ENCODE results near the gene GNAI3.

GNAI3 gene

DNA sequence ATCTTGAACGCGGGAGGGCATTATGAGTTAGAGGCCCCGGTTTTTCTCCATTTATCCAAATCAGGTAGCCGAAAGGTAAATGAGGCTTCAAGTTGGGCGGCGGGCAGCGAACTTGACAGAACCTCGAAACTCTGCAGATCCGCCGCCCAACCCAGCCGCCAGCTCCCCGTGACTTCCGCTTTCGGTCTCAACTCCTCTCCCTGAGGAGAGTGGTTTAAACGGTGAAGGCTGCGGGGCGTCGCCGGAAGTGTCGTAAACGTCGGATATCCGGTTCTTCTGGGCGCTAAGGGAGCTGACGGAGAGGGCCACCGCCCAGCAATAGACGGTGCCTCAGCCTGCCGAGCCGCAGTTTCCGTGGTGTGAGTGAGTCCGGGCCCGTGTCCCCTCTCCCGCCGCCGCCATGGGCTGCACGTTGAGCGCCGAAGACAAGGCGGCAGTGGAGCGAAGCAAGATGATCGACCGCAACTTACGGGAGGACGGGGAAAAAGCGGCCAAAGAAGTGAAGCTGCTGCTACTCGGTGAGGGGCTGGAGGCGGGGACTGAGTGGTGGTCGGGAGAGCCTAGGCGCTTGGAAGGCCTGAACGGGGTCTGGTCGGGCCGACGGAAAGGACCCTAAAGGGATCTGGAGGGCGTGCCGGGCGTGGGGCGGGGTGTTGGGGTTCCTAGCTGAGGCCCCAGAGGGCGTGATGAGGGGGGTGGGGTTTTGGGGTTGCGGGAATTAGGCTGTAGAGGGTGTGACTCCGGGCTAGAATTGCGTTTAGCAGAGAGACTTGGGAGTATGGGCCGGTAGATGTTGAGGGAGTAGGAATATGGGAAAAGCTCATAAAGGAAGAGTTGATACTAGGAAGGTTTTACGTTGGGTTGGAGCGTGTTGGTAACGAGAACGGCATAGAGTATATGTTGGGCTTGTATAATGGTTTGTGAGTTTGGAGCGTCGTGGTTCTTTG, at the start of gene GNAI3 (continued):
- TF ChIP-seq, protein P1, sequence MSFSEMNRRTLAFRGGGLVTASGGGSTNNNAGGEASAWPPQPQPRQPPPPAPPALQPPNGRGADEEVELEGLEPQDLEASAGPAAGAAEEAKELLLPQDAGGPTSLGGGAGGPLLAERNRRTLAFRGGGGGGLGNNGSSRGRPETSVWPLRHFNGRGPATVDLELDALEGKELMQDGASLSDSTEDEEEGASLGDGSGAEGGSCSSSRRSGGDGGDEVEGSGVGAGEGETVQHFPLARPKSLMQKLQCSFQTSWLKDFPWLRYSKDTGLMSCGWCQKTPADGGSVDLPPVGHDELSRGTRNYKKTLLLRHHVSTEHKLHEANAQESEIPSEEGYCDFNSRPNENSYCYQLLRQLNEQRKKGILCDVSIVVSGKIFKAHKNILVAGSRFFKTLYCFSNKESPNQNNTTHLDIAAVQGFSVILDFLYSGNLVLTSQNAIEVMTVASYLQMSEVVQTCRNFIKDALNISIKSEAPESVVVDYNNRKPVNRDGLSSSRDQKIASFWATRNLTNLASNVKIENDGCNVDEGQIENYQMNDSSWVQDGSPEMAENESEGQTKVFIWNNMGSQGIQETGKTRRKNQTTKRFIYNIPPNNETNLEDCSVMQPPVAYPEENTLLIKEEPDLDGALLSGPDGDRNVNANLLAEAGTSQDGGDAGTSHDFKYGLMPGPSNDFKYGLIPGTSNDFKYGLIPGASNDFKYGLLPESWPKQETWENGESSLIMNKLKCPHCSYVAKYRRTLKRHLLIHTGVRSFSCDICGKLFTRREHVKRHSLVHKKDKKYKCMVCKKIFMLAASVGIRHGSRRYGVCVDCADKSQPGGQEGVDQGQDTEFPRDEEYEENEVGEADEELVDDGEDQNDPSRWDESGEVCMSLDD (tag by site-specific recombination; IDR thresholded peaks at IDR 0.05): no peak; the same call in 1 of the 2 replicates
- TF ChIP-seq ZFP41 (tag by site-specific recombination; IDR thresholded peaks at IDR 0.05; ENCODE audit: borderline replicate concordance) (no peak), ZNF138 (tag by site-specific recombination; IDR thresholded peaks at IDR 0.05; ENCODE audit: borderline replicate concordance) (no peak), KLF8 (tag by site-specific recombination; IDR thresholded peaks at IDR 0.05) (peak; percentile 91), BCL11B (tag by site-specific recombination; IDR thresholded peaks at IDR 0.05; ENCODE audit: low read depth) (no peak), ZNF157 (tag by site-specific recombination; IDR thresholded peaks at IDR 0.05) (no peak), ZBTB1 (tag by site-specific recombination; IDR thresholded peaks at IDR 0.05) (no peak), GLIS2 (tag by site-specific recombination; IDR thresholded peaks at IDR 0.05) (peak; percentile 62), ZNF223 (tag by site-specific recombination; IDR thresholded peaks at IDR 0.05) (no peak), ZNF623 (tag by site-specific recombination; IDR thresholded peaks at IDR 0.05) (no peak), ZNF791 (tag by site-specific recombination; IDR thresholded peaks at IDR 0.05) (no peak), ZNF529 (tag by site-specific recombination; IDR thresholded peaks at IDR 0.05; ENCODE audit: insufficient replicate concordance) (no peak), SALL2 (tag by site-specific recombination; IDR thresholded peaks at IDR 0.05; ENCODE audit: borderline replicate concordance) (no peak), ZBTB48 (tag by site-specific recombination; IDR thresholded peaks at IDR 0.05) (peak; percentile 100), ZNF394 (tag by site-specific recombination; IDR thresholded peaks at IDR 0.05; ENCODE audit: borderline replicate concordance) (peak; percentile 40; the same call in 1 of the 2 replicates), ZNF585B (tag by site-specific recombination; IDR thresholded peaks at IDR 0.05) (no peak), ZNF350 (tag by site-specific recombination; IDR thresholded peaks at IDR 0.05) (no peak)
- TF ChIP-seq, protein P2, sequence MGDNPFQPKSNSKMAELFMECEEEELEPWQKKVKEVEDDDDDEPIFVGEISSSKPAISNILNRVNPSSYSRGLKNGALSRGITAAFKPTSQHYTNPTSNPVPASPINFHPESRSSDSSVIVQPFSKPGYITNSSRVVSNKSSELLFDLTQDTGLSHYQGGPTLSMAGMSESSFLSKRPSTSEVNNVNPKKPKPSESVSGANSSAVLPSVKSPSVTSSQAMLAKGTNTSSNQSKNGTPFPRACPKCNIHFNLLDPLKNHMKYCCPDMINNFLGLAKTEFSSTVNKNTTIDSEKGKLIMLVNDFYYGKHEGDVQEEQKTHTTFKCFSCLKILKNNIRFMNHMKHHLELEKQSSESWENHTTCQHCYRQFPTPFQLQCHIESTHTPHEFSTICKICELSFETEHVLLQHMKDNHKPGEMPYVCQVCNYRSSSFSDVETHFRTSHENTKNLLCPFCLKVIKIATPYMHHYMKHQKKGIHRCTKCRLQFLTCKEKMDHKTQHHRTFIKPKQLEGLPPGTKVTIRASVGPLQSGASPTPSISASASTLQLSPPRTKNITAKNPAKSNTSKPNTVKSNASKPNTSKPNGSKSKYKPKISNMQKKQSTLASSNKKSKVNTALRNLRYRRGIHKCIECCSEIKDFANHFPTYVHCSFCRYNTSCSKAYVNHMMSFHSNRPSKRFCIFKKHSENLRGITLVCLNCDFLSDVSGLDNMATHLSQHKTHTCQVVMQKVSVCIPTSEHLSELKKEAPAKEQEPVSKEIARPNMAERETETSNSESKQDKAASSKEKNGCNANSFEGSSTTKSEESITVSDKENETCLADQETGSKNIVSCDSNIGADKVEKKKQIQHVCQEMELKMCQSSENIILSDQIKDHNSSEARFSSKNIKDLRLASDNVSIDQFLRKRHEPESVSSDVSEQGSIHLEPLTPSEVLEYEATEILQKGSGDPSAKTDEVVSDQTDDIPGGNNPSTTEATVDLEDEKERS (tag by site-specific recombination; IDR thresholded peaks at IDR 0.05): no peak
- TF ChIP-seq, protein P3, sequence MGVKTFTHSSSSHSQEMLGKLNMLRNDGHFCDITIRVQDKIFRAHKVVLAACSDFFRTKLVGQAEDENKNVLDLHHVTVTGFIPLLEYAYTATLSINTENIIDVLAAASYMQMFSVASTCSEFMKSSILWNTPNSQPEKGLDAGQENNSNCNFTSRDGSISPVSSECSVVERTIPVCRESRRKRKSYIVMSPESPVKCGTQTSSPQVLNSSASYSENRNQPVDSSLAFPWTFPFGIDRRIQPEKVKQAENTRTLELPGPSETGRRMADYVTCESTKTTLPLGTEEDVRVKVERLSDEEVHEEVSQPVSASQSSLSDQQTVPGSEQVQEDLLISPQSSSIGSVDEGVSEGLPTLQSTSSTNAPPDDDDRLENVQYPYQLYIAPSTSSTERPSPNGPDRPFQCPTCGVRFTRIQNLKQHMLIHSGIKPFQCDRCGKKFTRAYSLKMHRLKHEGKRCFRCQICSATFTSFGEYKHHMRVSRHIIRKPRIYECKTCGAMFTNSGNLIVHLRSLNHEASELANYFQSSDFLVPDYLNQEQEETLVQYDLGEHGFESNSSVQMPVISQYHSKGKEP (tag by site-specific recombination; IDR thresholded peaks at IDR 0.05): no peak
- TF ChIP-seq, protein P4, sequence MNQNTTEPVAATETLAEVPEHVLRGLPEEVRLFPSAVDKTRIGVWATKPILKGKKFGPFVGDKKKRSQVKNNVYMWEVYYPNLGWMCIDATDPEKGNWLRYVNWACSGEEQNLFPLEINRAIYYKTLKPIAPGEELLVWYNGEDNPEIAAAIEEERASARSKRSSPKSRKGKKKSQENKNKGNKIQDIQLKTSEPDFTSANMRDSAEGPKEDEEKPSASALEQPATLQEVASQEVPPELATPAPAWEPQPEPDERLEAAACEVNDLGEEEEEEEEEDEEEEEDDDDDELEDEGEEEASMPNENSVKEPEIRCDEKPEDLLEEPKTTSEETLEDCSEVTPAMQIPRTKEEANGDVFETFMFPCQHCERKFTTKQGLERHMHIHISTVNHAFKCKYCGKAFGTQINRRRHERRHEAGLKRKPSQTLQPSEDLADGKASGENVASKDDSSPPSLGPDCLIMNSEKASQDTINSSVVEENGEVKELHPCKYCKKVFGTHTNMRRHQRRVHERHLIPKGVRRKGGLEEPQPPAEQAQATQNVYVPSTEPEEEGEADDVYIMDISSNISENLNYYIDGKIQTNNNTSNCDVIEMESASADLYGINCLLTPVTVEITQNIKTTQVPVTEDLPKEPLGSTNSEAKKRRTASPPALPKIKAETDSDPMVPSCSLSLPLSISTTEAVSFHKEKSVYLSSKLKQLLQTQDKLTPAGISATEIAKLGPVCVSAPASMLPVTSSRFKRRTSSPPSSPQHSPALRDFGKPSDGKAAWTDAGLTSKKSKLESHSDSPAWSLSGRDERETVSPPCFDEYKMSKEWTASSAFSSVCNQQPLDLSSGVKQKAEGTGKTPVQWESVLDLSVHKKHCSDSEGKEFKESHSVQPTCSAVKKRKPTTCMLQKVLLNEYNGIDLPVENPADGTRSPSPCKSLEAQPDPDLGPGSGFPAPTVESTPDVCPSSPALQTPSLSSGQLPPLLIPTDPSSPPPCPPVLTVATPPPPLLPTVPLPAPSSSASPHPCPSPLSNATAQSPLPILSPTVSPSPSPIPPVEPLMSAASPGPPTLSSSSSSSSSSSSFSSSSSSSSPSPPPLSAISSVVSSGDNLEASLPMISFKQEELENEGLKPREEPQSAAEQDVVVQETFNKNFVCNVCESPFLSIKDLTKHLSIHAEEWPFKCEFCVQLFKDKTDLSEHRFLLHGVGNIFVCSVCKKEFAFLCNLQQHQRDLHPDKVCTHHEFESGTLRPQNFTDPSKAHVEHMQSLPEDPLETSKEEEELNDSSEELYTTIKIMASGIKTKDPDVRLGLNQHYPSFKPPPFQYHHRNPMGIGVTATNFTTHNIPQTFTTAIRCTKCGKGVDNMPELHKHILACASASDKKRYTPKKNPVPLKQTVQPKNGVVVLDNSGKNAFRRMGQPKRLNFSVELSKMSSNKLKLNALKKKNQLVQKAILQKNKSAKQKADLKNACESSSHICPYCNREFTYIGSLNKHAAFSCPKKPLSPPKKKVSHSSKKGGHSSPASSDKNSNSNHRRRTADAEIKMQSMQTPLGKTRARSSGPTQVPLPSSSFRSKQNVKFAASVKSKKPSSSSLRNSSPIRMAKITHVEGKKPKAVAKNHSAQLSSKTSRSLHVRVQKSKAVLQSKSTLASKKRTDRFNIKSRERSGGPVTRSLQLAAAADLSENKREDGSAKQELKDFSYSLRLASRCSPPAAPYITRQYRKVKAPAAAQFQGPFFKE (tag by site-specific recombination; IDR thresholded peaks at IDR 0.05; ENCODE audit: borderline replicate concordance): no peak
- TF ChIP-seq, protein P5, sequence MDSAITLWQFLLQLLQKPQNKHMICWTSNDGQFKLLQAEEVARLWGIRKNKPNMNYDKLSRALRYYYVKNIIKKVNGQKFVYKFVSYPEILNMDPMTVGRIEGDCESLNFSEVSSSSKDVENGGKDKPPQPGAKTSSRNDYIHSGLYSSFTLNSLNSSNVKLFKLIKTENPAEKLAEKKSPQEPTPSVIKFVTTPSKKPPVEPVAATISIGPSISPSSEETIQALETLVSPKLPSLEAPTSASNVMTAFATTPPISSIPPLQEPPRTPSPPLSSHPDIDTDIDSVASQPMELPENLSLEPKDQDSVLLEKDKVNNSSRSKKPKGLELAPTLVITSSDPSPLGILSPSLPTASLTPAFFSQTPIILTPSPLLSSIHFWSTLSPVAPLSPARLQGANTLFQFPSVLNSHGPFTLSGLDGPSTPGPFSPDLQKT (IDR thresholded peaks at IDR 0.05; ENCODE audit: borderline replicate concordance, low read depth, low read length): peak; percentile 72; the same call in 1 of the 2 replicates
- TF ChIP-seq, protein P6, sequence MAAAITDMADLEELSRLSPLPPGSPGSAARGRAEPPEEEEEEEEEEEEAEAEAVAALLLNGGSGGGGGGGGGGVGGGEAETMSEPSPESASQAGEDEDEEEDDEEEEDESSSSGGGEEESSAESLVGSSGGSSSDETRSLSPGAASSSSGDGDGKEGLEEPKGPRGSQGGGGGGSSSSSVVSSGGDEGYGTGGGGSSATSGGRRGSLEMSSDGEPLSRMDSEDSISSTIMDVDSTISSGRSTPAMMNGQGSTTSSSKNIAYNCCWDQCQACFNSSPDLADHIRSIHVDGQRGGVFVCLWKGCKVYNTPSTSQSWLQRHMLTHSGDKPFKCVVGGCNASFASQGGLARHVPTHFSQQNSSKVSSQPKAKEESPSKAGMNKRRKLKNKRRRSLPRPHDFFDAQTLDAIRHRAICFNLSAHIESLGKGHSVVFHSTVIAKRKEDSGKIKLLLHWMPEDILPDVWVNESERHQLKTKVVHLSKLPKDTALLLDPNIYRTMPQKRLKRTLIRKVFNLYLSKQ (tag by site-specific recombination; IDR thresholded peaks at IDR 0.05; ENCODE audit: borderline replicate concordance): no peak
